Measurements from ENCODE around the gene KIFC1. TPM values are rescaled to one million over a fixed set of nuclear protein-coding genes. Genes with fewer than 3 reads are reported as not detected.

The KIFC1 gene
- total RNA-seq, 1 donor from 2014 or later = not detected

- DNase-seq (ENCODE audit: low spot score in 2 of 2) = no peak
- no peaks in the 10 kb centered on the region for H3K9me3 ChIP-seq
- intact Hi-C loops (cut with DNase I) = no loop called here
- TF ChIP-seq CTCF (IDR thresholded peaks at IDR 0.05) = no peak
- H3K36me3 ChIP-seq = peaks cover 59 to 71% of the 10 kb centered on the region in 2 donors
- H3K27me3 ChIP-seq = no peaks in the 10 kb centered on the region
- H3K4me3 ChIP-seq = no peak overlapping the region
- no peak overlapping the region for H3K27ac ChIP-seq
- no peaks in the 10 kb centered on the region for H3K4me1 ChIP-seq
Observed at GRCh38 chr6:33441457-33441856, 49.8 kb downstream of the KIFC1 start.

GRCh38 chr6:33442283-33442682 lies 50.7 kb downstream of the KIFC1 start:
- Histone ChIP-seq H3K27me3 (no peaks in the 10 kb centered on the region), H3K36me3 (peaks cover 57 to 71% of the 10 kb centered on the region in 2 donors), H3K4me3 (no peak overlapping the region), H3K9me3 (no peaks in the 10 kb centered on the region), H3K27ac (no peak overlapping the region), H3K4me1 (no peaks in the 10 kb centered on the region)
- intact Hi-C loops (cut with DNase I) = no loop called here
- DNase-seq (ENCODE audit: low spot score in 2 of 2) = no peak
- TF ChIP-seq CTCF (IDR thresholded peaks at IDR 0.05) = no peak

GRCh38 chr6:33443025-33443424 lies 51.4 kb downstream of the KIFC1 start:
- intact Hi-C loops (cut with DNase I) = no loop called here
- H3K4me1 ChIP-seq = no peaks in the 10 kb centered on the region
- no peak for TF ChIP-seq CTCF (IDR thresholded peaks at IDR 0.05)
- no peaks in the 10 kb centered on the region for H3K27me3 ChIP-seq
- peaks cover 49 to 69% of the 10 kb centered on the region in 2 donors for H3K36me3 ChIP-seq
- no peaks in the 10 kb centered on the region for H3K9me3 ChIP-seq
- H3K4me3 ChIP-seq = no peak overlapping the region
- DNase-seq (ENCODE audit: low spot score in 2 of 2) = no peak
- no peak overlapping the region for H3K27ac ChIP-seq

- H3K4me3 ChIP-seq = no peak overlapping the region
- no peak overlapping the region for H3K27ac ChIP-seq
- intact Hi-C loops (cut with DNase I) = no loop called here
- TF ChIP-seq CTCF (IDR thresholded peaks at IDR 0.05) = no peak
- no peaks in the 10 kb centered on the region for H3K27me3 ChIP-seq
- H3K36me3 ChIP-seq = peaks cover 46 to 68% of the 10 kb centered on the region in 2 donors
- no peaks in the 10 kb centered on the region for H3K4me1 ChIP-seq
- no peaks in the 10 kb centered on the region for H3K9me3 ChIP-seq
- no peak for DNase-seq (ENCODE audit: low spot score in 2 of 2)
Observed at GRCh38 chr6:33443619-33444504, 52.2 kb downstream of the KIFC1 start.

GRCh38 chr6:33445119-33445603 lies 53.5 kb downstream of the KIFC1 start:
- no peak for DNase-seq (ENCODE audit: low spot score in 2 of 2)
- Histone ChIP-seq H3K9me3 (no peaks in the 10 kb centered on the region), H3K27me3 (no peaks in the 10 kb centered on the region), H3K27ac (no peak overlapping the region), H3K4me1 (no peaks in the 10 kb centered on the region), H3K36me3 (peaks cover 48 to 68% of the 10 kb centered on the region in 2 donors), H3K4me3 (no peak overlapping the region)
- intact Hi-C loops (cut with DNase I) = no loop called here
- no peak for TF ChIP-seq CTCF (IDR thresholded peaks at IDR 0.05)
